ENCODE measurements around the gene GDF7. TPM values are rescaled to one million over a fixed set of nuclear protein-coding genes. Genes with fewer than 3 reads are reported as not detected.

The GDF7 gene
- total and polyA plus RNA-seq, 2 of the 8 experiments (the other 6 are each of a cell fraction or from before 2014, with no cell fraction given), result 0.04 to 0.06 TPM

DNA sequence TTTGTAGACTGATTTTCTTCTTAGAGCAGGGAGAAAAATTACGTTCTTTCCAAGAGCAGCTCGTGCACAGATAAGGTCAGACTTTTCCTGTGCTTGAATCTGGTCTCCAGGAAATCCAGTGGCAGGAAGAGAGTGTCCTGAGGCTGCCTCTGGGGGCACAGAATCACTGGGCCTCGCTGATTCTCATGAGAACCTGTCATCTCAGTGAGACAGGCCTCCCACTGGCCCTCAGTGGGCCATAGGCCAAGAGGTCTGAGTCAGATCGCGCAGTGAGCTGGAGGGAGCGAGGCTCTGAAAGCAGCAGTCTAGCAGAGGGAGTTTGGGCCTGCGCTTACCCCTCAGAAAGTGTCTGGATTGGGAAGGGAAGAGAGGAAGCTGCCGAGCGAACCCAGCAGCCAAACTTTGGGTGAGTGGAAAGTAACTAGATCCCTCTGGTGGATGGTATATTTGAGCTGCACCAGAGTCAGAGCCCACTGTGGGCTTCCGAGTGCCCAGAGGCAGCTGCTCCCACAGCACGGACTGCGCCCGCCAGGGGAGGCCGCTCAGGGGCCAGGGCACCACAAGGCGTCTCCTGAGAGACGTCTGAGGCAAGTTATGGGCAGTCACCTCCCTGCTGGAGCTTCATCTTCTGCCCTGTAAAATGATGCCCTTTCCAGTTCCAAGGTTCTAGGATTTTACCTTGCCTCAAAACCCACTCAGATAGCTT, 8.2 kb downstream of the GDF7 start (continued):
- TF ChIP-seq SP4 (IDR thresholded peaks at IDR 0.05; ENCODE audit: low read length), result no peak
- TF ChIP-seq NRF1 (IDR thresholded peaks at IDR 0.05; ENCODE audit: low read depth, low read length), result no peak
- TF ChIP-seq JUN (IDR thresholded peaks at IDR 0.05; ENCODE audit: low read depth, low read length), result no peak
- TF ChIP-seq SAP30 (IDR thresholded peaks at IDR 0.05; ENCODE audit: insufficient read depth, insufficient replicate concordance, low read length), result no peak
- TF ChIP-seq FOSL1 (IDR thresholded peaks at IDR 0.05; ENCODE audit: insufficient read depth, low read depth, low read length), result no peak
- no peak for TF ChIP-seq MAFK (IDR thresholded peaks at IDR 0.05; ENCODE audit: low read depth, low read length)

All from H1 (cell line).